K562 (cell line): ENCODE results near the gene LRRC4C. TPM values are rescaled to one million over a fixed set of nuclear protein-coding genes. Genes with fewer than 3 reads are reported as not detected.

Experiments
- ATAC-seq: fragments of 200-7000 bp; cut with Tn5 transposase; 3 replicates; pipeline ENCODE4 v1.9.1; 2020; ENCODE audit warnings: moderate library complexity
- BruUV-seq: library from RNA; stranded (reverse); fragments of 400-500 nt; replicated peaks from 2 replicates; lab custom pipeline; 2021; lab: Mats Ljungman, UMichigan
- CTCF ChIA-PET: fragments of 300-600 bp; formaldehyde crosslinking; extraction: SDS; loops from one replicate; lab custom pipeline; 2021; ENCODE audit warnings: low intra/inter-chr PET ratio; lab: Yijun Ruan, JAX
- POLR2A ChIA-PET: fragments of 300-600, 350-650 bp; sonication (Branson Sonifier 250); formaldehyde crosslinking; extraction: SDS; loops from one replicate; lab custom pipeline; 2021; ENCODE audit warnings: antibody characterized with exemption, inconsistent platforms; lab: Yijun Ruan, JAX
- DNase-seq, 4 experiments: peaks; one replicate each; pipeline versions ENCODE4 v3.0.0 to v3.0.0-alpha.2; 2011 to 2018; ENCODE audit warnings: low spot score in 3 of 4, mixed read lengths in 3 of 4; ENCODE audit errors: extremely low read depth in 1 of 4
- FAIRE-seq: peaks from 2 replicates; lab custom pipeline; 2011; peaks lifted over from hg19 to GRCh38; lab: Jason Lieb, UNC
- H2AFZ ChIP-seq: 2 replicates; pipeline ENCODE4 v1.6.0; 2011; ENCODE audit warnings: low read depth, low read length, control low read depth, inconsistent platforms
- H3K27ac ChIP-seq: fragments of 200-600 bp; 3 replicates; pipeline ENCODE4 v1.8.0; 2011; ENCODE audit warnings: low read depth, mild to moderate bottlenecking, control low read depth, inconsistent platforms, low read length, moderate library complexity, mixed read lengths; ENCODE audit errors: extremely low read depth
- H3K27me3 ChIP-seq, 2 experiments: fragments of 300-600 bp in 1 of 2; 2 replicates in 1 of 2; 3 replicates in 1 of 2; pipeline versions ENCODE4 v1.6.0 to v1.8.0; 2011; ENCODE audit warnings: inconsistent platforms in 2 of 2, low read length in 2 of 2, mild to moderate bottlenecking in 1 of 2, mixed read lengths in 1 of 2, moderate library complexity in 1 of 2; ENCODE audit not compliant: control insufficient read depth in 2 of 2, insufficient read depth in 2 of 2
- H3K36me3 ChIP-seq: fragments of 300-600 bp; 3 replicates; pipeline ENCODE4 v1.8.0; 2011; ENCODE audit warnings: mild to moderate bottlenecking, low read length, inconsistent platforms; ENCODE audit not compliant: control insufficient read depth, insufficient read depth
- H3K4me1 ChIP-seq, 2 experiments: fragments of 200-600 bp in 1 of 2; replicated peaks in 1 of 2; 2 replicates in 1 of 2; 3 replicates in 1 of 2; pipeline versions ENCODE4 v1.5.1 to v1.8.0; 2011; ENCODE audit warnings: inconsistent platforms in 2 of 2, low read length in 2 of 2, mild to moderate bottlenecking in 1 of 2, mixed read lengths in 1 of 2, moderate library complexity in 1 of 2; ENCODE audit not compliant: control insufficient read depth in 2 of 2, insufficient read depth in 2 of 2
- H3K4me2 ChIP-seq: 2 replicates; pipeline ENCODE4 v1.6.1; 2011; ENCODE audit warnings: low read length, control low read depth, inconsistent platforms, mixed read lengths; ENCODE audit not compliant: insufficient read depth
- H3K4me3 ChIP-seq: fragments of 200-600 bp; sonication (generic), shearing (Covaris generic); 2 replicates; pipeline ENCODE4 v1.5.1; 2016; ENCODE audit warnings: control low read depth, inconsistent platforms
- H3K79me2 ChIP-seq: fragments of 200-600 bp; 3 replicates; pipeline ENCODE4 v1.8.0; 2011; ENCODE audit warnings: low read length, inconsistent platforms; ENCODE audit not compliant: control insufficient read depth, insufficient read depth
- H3K9ac ChIP-seq, 2 experiments: 2 replicates each; pipeline versions ENCODE4 v1.6.0 to v1.6.1; 2011; ENCODE audit warnings: low read depth in 2 of 2, low read length in 2 of 2, control low read depth in 1 of 2, inconsistent platforms in 1 of 2, mild to moderate bottlenecking in 1 of 2, mixed read lengths in 1 of 2; ENCODE audit not compliant: insufficient read depth in 1 of 2
- H3K9me1 ChIP-seq: one replicate; pipeline ENCODE4 v1.6.0; 2011; ENCODE audit warnings: inconsistent platforms, mild to moderate bottlenecking, low read length, moderate library complexity; ENCODE audit not compliant: control insufficient read depth, insufficient read depth
- H3K9me3 ChIP-seq: replicated peaks from 2 replicates; pipeline ENCODE4 v1.5.1; 2011; ENCODE audit warnings: low read depth, low read length, inconsistent platforms; ENCODE audit not compliant: control insufficient read depth, insufficient read depth
- H4K20me1 ChIP-seq: replicated peaks from 2 replicates; pipeline ENCODE4 v1.6.1; 2011; ENCODE audit warnings: low read length, inconsistent platforms, mixed read lengths; ENCODE audit not compliant: control insufficient read depth, insufficient read depth
- GABPB2 ChIP-seq: fragments of 250-450 bp; sonication (Bioruptor Pico); conservative IDR thresholded peaks from 2 replicates; pipeline ENCODE4 v1.5.1; 2021; ENCODE audit warnings: mild to moderate bottlenecking
- HIVEP1 ChIP-seq: fragments of 250-450 bp; sonication (Bioruptor Pico); IDR thresholded peaks from 2 replicates; pipeline ENCODE4 v1.4.0; 2020; ENCODE audit warnings: mild to moderate bottlenecking
- PTTG1 ChIP-seq: fragments of 450-650 bp; IDR thresholded peaks from 2 replicates; pipeline ENCODE4 v1.6.1; 2016; ENCODE audit warnings: low read depth, mild to moderate bottlenecking, missing genetic modification characterization, missing compliant biosample characterization
- RERE ChIP-seq: sonication (generic); formaldehyde crosslinking; IDR thresholded peaks from 2 replicates; pipeline ENCODE4 v1.8.0; 2023; ENCODE audit warnings: missing genetic modification reagents, mild to moderate bottlenecking, borderline replicate concordance
- ZBTB11 ChIP-seq, 3 experiments: fragments of 200-800 bp in 1 of 3; fragments of 250-450 bp in 1 of 3; fragments of 450-650 bp in 1 of 3; sonication (Bioruptor Pico) in 1 of 3; sonication (Bioruptor generic) in 1 of 3; formaldehyde crosslinking in 1 of 3; IDR thresholded peaks; 2 replicates each; pipeline versions ENCODE4 v1.6.1 to v1.8.0; 2016 to 2022; ENCODE audit warnings: mild to moderate bottlenecking in 2 of 3, missing genetic modification characterization in 2 of 3, missing compliant biosample characterization in 1 of 3, moderate library complexity in 1 of 3
- WGBS: fragments of 100-300 bp; shearing (Covaris generic); methylation state at CpG from one replicate; pipeline ENCODE4 v1.1.6; 2016; ENCODE audit warnings: low coverage, mixed read lengths; ENCODE audit not compliant: insufficient coverage; ENCODE audit errors: missing lambda C conversion rate; 5-methylcytosine and 5-hydroxymethylcytosine counted together
- in situ Hi-C: fragments of 300-500 bp; cut with MboI; formaldehyde crosslinking; loops from 4 replicates; pipeline ENCODE4 v1.15.0; 2018; ENCODE audit warnings: inconsistent platforms, mixed read lengths
- intact Hi-C: fragments of 100-400 bp; cut with micrococcal nuclease; formaldehyde crosslinking; loops from 2 replicates; pipeline ENCODE4 v1.14.2; 2022
- polyA plus RNA-seq, 8 experiments: library from polyadenylated mRNA; depleted of rRNA in 4 of 8; stranded (reverse) in 5 of 8; unstranded in 3 of 8; fragments of >200 nt; fragmentation: Nextera tagmentation in 2 of 8; fragmentation: Illumina TruSeq in 1 of 8; extraction: Ambion mirVana in 2 of 8; extraction: Trizol in 1 of 8; gene quantifications; 2 replicates each; pipeline versions ENCODE4 v1.2.1 to v1.2.3, GENCODE V29; 2011 to 2014; ENCODE audit warnings: inconsistent platforms in 1 of 8, missing spikeins in 1 of 8
- total RNA-seq, 7 experiments: library from RNA; depleted of rRNA in 6 of 7; stranded (reverse); fragments of >200 nt in 6 of 7; fragmentation: Illumina TruSeq in 2 of 7; extraction: Trizol in 2 of 7; gene quantifications; 2 replicates each; pipeline versions ENCODE4 v1.2.1 to v1.2.3, GENCODE V29; 2011 to 2021; ENCODE audit warnings: low replicate concordance in 1 of 7

The LRRC4C gene
- total and polyA plus RNA-seq, 9 of the 15 experiments (the other 6 are each of a cell fraction or from before 2014, with no cell fraction given) = not detected

DNA sequence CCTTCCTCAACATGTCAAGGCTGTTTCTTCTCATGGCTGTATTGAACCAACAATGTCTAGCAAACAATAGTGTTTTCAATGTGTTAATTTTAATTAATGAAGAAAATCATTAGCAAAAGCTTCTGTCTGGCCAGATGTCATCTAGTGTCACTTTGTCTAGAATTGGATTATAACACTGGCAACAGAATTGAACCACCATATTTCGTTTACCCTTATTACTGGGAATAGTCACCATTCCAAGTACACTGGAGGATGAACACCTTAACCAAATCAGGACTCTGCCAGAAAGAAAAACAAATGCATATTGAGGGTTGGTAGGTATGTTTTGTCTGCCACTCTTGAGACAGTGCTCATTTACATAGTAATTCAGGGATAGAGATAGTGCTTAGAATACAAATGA, 146.2 kb downstream of the LRRC4C start:
- H3K4me3 ChIP-seq = no peak overlapping the region
- CTCF ChIA-PET = no interaction called here
- POLR2A ChIA-PET = no interaction called here
- 0 out of 2 replicates have a peak, but pooled peaks cover 1% of the 10 kb centered on the region for H3K9me3 ChIP-seq
- in situ Hi-C loops = no loop called here
- H3K36me3 ChIP-seq = no peaks in the 10 kb centered on the region
- no peak for FAIRE-seq
- intact Hi-C loops = no loop called here
- BruUV-seq = no TSS peak
- no peaks in the 10 kb centered on the region for H3K4me1 ChIP-seq
- 0% methylated on average over 1 of the region's 1 CpG for WGBS
- TF ChIP-seq GABPB2 (CRISPR knock-in tag) = no peak
- TF ChIP-seq, all 486 proteins: peak for 0
- no peak for DNase-seq
- H2AFZ ChIP-seq = no peak overlapping the region
- H3K4me2 ChIP-seq = no peak overlapping the region
- H4K20me1 ChIP-seq = no peaks in the 10 kb centered on the region
- no peak overlapping the region for H3K9ac ChIP-seq
- no peak for ATAC-seq
- no peak overlapping the region for H3K27ac ChIP-seq
- H3K9me1 ChIP-seq = no peaks in the 10 kb centered on the region
- no peaks in the 10 kb centered on the region for H3K79me2 ChIP-seq
- no peaks in the 10 kb centered on the region for H3K27me3 ChIP-seq

GRCh38 chr11:41309716-41310115, 149.7 kb downstream of the LRRC4C start:
- POLR2A ChIA-PET = no interaction called here
- Histone ChIP-seq H3K27ac (no peak overlapping the region), H3K9me1 (no peaks in the 10 kb centered on the region), H4K20me1 (no peaks in the 10 kb centered on the region), H3K9ac (no peak overlapping the region), H3K4me2 (no peak overlapping the region), H3K79me2 (no peaks in the 10 kb centered on the region), H3K9me3 (0 out of 2 replicates have a peak, but pooled peaks cover 1% of the 10 kb centered on the region), H2AFZ (no peak overlapping the region), H3K36me3 (no peaks in the 10 kb centered on the region), H3K4me1 (no peaks in the 10 kb centered on the region), H3K27me3 (no peaks in the 10 kb centered on the region), H3K4me3 (no peak overlapping the region)
- BruUV-seq = no TSS peak
- intact Hi-C loops (no loop called here), in situ Hi-C loops (no loop called here)
- CTCF ChIA-PET = no interaction called here
- ATAC-seq = no peak
- DNase-seq = no peak
- FAIRE-seq = no peak
- 3% methylated on average over 4 of the region's 4 CpGs for WGBS
- TF ChIP-seq HIVEP1 (CRISPR knock-in tag) = no peak
- TF ChIP-seq ZBTB11 (CRISPR knock-in tag; IDR thresholded peaks at IDR 0.05) = no peak
- no peak for TF ChIP-seq PTTG1 (tag)
- no peak for TF ChIP-seq RERE (CRISPR knock-in tag)
